NCI-H524 (cell line): Measurements from ENCODE around the gene RABEPK.
A peak's percentile ranks its signal among the peaks of the same experiment; 100 is the strongest.
"Not testable (repeated sequence)": the region's sequence is repeated elsewhere in the genome, so short reads cannot be mapped to it uniquely, and the experiment has no call there.

Source experiments
- DNase-seq, 2 experiments: peaks; one replicate each; lab custom pipeline; 2025; lab: John Stamatoyannopoulos, UW

RABEPK gene

GRCh38 chr9:125246261-125246667, 45.9 kb downstream of the RABEPK start:
- no peak for DNase-seq

DNA sequence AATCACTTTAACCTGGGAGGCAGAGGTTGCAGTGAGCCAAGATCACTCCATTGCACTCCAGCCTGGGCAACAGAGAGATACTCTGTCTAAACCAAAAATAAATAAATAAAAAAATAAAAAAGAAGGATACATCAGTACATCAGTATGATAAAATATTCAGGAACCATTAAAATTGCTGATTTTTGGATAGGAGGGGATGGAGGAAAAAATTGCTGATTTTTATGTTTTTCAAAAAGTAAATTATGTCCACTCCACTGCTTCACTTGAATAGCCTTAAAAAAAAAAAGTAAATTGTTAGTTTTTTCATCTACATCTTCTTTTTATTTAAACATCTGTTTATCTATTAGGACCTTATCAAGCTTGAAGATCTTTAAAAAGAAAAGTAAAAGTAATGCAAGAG, 53.9 kb downstream of the RABEPK start:
- no peak for DNase-seq

GRCh38 chr9:125255781-125256391, 55.5 kb downstream of the RABEPK start:
- DNase-seq, result peak in 1 of 2 experiments; percentile 63

DNA sequence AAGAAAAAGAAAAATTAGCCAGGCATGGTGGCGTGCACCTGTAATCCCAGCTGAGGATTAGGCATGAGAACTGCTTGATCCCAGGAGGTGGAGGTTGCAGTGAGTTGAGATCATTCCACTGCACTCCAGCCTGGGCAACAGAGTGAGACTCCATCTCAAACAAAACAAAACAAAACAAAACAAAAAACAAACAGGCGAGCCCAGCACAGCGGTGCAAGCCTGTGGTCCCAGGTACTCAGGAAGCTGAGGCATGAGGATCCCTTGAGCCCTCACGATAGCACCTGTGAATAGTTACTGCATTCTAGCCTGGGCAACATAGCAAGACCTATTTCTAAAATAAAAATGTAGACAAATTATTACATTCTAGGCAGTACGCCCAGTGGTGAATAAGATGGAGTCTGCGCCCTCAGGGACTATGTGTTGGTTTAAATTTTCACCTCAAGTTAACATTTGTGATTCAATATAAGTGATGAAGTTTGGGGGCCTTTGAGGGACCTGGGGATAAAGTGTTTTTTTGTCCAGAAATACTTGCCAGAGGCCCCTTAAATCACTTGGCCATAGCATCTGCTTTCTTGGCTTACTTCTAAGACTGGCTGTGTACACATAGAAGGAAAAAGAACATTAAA, 57.9 kb downstream of the RABEPK start:
- no peak for DNase-seq

GRCh38 chr9:125258832-125259534, 58.6 kb downstream of the RABEPK start:
- no peak for DNase-seq

- DNase-seq, result peak; percentile 71 to 90
These were observed 60.2 kb downstream of the RABEPK start for GRCh38 chr9:125260561-125260960.

DNA sequence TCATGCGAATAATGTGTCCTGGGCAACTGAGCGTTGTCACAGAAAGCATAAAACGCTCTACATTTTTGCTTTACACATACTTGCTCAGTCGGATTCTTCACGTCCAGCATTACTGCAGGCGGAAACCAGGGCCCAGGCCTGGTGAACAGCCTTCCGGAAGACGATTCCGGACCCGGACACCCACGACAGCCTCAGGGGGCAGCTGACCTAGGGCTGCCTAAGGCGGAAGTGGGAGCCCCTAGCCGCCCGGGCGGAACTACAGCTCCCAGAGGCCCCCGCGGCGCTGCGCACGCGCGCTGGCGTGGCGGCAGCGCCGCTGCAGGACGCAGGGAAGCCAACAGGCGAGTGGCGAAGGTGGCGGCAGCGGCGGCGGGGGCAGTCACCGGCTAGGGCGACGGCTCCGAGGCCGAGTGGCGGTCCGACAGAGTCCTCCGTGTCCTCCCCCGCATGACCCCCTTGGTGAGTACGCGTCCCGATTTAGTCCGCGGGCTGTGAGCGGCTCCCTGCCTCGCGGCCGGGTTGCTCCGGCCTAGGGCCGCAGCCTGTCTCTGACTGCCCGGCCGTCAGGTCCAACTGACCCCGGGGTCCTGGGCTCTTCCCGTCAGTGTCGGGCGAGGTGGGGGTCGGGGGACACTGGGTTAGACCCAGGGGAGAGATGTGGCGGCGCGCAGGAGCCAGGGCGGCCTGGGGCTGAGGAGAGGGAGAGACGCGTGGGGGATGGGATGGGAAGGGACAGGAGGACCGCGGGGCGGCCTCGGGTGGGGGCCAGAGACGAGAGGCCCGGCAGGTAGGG, 61.4 kb downstream of the RABEPK start, which contains the start of gene GAPVD1:
TSS of gene GAPVD1 (plus strand) at position 326 of the 793 bp plus-strand sequence. CDS start 37,096 bp downstream, outside the sequence.
- DNase-seq, result peak; percentile 90 to 98

DNA sequence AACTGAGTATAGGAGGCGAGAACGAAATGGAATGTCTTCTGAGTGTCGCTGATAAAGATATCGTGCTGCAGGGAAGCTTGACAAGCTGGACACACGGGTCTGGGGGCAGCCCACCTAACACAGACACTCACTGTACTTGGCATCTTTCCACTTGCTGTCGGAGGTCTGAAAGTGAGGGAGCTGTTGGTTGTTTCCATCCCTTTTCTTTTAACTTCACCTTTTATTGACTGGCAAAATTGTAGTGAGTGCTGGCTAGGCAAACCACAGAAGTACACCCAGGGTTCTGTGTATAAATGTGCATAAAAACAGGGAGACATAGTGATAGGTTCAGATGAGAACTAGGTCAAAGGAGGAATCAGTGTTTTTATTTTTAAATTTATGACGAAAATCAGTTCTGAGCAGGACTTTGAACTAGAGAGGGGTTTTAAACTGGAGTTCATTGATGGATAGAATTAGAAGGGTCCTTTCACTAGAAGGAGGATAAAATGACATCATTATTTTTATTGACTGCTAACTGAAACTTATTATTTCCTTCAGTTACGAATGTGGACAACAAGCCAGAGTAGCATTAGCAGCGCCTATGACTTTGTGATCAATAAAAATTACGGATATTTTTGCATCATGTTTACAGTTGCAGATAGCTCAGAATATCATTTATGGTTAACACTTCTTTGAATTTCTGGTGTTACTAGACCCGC, 62.1 kb downstream of the RABEPK start:
- no peak for DNase-seq

DNA sequence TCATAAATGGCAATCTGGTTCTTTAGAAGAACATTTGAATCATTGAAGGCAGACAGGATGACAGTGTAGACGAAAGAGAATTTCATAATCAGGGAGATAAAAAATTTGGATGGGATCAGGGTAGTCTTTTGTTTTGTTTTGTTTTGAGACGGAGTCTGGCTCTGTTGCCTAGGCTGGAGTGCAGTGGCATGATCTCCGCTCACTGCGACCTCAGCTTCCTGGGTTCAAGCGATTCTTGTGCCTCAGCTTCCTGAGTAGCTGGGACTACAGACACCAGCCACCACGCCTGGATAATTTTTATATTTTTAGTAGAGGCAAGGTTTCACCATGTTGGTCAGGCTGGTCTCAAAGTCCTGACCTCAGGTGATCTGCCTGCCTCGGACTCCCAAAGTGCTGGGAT, 63.7 kb downstream of the RABEPK start:
- DNase-seq, result not testable (repeated sequence)

- no peak for DNase-seq
These were observed 68.2 kb downstream of the RABEPK start for GRCh38 chr9:125268394-125269013.

- no peak for DNase-seq
These were observed 68.7 kb downstream of the RABEPK start for GRCh38 chr9:125269014-125269397.

- no peak for DNase-seq
These were observed 70.7 kb downstream of the RABEPK start for GRCh38 chr9:125271081-125271480.

DNA sequence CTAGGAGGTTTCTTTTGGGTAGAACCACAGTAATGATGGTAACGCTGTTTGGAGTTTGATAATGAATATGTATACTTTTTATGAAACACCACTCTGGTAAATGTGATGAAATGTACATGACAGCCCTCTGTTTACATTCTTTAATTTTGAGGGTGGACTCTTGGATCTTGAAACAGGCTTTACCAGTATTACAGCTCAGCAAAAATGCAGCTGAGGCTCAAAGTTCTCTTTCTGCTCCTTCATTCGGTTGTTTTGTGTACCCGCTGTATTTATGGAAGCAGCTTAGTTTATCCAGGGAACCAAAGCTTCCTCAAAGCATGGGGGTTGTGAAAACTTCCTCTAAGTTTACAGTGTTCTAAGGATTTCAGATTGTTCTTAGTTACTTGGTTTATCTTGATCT, 72.4 kb downstream of the RABEPK start:
- no peak for DNase-seq

DNA sequence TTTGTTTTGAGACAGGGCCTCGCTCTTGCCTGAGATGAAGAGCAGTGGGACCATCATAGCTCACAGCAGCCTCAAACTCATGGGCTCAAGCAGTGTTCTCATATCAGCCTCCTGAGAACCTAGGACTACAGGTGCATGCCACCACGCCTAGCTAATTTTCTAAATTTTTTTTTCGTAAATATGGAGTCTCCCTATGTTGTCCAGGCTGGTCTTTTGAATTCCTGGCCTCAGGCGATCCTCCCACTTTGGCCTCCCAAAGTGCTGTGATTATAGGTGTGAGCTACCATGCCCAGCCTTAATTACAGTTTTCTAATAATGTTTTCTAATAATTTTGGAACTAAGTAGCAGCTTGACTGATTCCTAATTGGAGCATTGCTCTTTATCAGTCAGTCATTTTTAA, 76.4 kb downstream of the RABEPK start:
- no peak for DNase-seq

GRCh38 chr9:125277411-125277810, 77.1 kb downstream of the RABEPK start:
- no peak for DNase-seq

- peak in 1 of 2 experiments; percentile 44 for DNase-seq
These were observed 80.6 kb downstream of the RABEPK start for GRCh38 chr9:125280945-125281344.
